OCI-LY3 (cell line): Measurements from ENCODE around the gene PTPRQ.

Experiments
- EZH2phosphoT487 ChIP-seq: fragments of 200-600 bp; shearing (Covaris generic); IDR thresholded peaks from 2 replicates; pipeline ENCODE4 v1.6.1; 2018; ENCODE audit warnings: antibody characterized with exemption, mixed run types, low read depth
- TF ChIP-seq, protein P1 (sequence below): fragments of 200-600, 300-600 bp; sonication (generic); IDR thresholded peaks from 2 replicates; pipeline ENCODE4 v1.5.1; 2014; ENCODE audit warnings: antibody characterized with exemption, low read length, low read depth

DNA sequence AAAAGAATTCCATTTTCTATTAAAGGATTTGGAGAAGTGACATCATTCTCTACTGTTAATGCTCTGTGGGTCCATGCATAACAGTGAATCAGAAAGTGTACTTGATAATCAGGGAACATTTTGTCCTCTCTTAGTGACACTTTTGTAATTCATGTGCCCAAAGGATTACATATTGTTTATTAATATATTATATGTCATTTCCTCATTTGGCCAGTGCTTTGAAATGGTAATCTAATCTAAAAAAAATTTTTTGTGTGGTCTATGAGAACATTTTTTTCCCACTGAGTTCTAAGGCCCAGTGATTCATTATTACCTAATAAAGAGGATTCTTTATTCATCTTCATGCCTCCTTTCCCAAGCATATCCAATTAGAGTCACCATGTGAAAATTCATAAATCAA, 183.7 kb downstream of the PTPRQ start:
- TF ChIP-seq, protein P1, sequence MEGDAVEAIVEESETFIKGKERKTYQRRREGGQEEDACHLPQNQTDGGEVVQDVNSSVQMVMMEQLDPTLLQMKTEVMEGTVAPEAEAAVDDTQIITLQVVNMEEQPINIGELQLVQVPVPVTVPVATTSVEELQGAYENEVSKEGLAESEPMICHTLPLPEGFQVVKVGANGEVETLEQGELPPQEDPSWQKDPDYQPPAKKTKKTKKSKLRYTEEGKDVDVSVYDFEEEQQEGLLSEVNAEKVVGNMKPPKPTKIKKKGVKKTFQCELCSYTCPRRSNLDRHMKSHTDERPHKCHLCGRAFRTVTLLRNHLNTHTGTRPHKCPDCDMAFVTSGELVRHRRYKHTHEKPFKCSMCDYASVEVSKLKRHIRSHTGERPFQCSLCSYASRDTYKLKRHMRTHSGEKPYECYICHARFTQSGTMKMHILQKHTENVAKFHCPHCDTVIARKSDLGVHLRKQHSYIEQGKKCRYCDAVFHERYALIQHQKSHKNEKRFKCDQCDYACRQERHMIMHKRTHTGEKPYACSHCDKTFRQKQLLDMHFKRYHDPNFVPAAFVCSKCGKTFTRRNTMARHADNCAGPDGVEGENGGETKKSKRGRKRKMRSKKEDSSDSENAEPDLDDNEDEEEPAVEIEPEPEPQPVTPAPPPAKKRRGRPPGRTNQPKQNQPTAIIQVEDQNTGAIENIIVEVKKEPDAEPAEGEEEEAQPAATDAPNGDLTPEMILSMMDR = no peak
- TF ChIP-seq EZH2phosphoT487 = no peak
